ENCODE data around the gene UBE3D.

The UBE3D gene

DNA sequence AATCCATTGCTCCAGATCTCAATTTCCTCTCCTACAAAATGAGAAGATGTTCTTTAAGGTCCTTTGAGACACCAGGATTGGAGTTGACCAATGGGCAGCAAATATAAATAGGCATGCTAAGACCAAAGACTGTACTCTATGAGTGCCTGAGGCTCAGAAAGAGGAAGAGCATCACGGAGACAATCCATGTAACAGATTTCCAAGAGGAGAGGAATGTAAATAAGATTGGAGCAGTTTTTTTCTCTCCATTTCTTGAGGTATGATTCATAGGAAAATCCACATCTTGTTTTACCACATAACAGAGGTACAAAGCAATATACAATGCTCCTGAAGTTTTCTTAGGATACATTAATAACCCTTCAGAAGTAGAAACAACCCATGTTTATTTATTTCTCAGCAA is 109.8 kb downstream of the UBE3D start:
- TF ChIP-seq, protein P1, sequence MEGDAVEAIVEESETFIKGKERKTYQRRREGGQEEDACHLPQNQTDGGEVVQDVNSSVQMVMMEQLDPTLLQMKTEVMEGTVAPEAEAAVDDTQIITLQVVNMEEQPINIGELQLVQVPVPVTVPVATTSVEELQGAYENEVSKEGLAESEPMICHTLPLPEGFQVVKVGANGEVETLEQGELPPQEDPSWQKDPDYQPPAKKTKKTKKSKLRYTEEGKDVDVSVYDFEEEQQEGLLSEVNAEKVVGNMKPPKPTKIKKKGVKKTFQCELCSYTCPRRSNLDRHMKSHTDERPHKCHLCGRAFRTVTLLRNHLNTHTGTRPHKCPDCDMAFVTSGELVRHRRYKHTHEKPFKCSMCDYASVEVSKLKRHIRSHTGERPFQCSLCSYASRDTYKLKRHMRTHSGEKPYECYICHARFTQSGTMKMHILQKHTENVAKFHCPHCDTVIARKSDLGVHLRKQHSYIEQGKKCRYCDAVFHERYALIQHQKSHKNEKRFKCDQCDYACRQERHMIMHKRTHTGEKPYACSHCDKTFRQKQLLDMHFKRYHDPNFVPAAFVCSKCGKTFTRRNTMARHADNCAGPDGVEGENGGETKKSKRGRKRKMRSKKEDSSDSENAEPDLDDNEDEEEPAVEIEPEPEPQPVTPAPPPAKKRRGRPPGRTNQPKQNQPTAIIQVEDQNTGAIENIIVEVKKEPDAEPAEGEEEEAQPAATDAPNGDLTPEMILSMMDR (IDR thresholded peaks at IDR 0.05): no peak

DNA sequence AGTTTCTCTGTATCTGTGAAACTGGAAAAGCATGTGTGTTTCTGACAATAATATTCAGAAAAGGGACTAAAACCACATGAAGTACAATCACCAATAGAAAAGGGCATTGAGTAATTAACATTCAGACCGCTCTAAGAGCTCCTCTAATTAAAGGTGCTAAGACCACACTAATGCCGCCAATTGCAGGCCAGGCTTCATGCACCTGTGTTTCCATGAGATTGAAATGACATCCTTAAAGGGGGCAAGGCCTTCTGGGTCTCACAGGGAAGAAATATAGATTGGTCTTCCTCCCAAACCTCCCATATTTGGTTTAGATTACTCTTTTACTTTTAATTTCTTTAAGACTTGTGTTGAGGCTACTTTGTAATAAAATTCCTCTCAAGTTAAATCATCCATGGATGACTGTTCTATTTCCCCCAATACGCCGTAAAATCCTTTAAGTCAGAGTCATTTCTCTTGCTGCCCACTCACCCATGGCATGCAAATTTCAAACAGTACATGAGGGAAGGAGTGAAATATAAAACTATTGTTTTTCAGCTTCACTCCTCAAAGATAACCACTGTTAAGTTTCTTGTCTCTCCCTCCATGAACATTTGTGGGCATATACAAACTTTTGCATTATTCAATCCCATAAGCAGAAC is 110.6 kb downstream of the UBE3D start:
- TF ChIP-seq, protein P1 (IDR thresholded peaks at IDR 0.05): no peak

DNA sequence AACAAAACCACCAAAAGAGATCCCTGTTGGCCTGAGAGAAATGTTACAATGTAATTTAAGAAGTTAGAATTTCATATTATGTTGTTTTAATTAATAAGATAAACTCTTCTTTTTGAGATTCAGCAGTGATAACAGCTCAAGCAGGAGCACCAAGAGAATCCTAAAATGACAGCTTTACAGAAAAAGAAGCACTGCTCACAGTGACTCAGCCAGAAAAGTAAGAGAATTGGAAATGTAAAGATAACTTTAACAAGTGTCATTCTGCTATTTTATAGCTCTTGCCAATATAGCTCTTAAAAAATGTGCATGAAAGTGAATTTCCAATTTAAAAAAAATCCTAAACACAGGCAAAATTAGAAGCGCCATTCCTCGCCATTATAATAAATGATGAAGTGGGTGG is 111.3 kb downstream of the UBE3D start:
- TF ChIP-seq, protein P1 (IDR thresholded peaks at IDR 0.05): no peak

DNA sequence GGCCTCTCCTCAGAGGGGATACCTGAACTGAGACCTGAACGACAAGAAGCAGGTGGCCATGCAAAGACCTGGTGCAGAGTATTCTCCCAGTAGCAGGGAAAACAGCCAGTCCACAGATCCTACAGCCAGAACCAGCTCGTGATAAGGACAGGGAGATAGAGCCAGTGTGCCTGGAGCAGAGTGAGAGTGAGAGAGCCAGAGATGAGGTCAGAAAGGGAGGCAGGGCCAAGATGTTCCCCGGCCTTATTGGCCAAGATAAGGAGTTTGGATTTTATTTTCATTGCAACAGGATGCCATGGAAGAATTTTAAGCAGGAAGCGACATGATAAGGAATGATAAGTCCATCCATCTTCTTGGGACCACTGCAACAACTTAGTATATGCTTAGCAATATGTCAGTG is 111.8 kb downstream of the UBE3D start:
- TF ChIP-seq, protein P1 (IDR thresholded peaks at IDR 0.05): no peak

DNA sequence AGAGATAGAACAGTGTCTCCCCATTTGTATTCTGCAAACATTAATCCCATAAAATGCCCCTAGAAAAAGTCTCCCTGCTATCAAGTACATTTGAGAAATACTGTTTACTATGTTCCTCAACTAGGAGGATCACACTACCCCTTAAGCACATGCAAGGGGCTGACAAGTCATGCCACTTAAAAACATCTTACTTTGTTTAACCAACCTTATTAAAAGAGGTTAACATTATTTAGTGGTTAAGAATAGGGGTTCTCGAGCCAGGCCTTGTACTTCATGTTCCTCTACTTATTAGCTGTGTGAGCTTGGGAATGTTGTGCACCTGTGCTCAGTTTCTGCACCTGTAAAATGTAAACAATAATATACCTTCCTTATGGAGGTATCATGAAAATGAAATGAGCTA is 113.7 kb downstream of the UBE3D start:
- TF ChIP-seq, protein P1 (IDR thresholded peaks at IDR 0.05): no peak

DNA sequence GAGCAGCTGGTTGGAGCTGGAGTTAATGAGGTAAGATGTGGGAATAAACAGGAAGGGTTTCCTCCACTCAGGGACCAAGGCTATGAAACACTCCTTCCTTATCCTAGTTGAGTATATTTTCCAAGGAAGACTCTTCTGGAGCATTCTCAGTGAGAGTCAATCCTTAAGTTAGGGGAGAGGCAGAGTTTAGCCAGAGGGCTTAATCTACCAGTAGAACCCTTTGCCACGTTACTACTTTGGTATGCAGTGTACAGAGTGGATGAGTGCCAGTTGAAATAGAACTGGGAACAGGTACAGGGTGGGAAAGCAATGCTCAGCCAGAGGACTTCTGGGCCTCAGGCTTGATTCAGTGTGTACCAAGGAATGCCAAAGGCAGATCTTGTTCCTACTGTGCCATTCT is 114.3 kb downstream of the UBE3D start:
- TF ChIP-seq, protein P1 (IDR thresholded peaks at IDR 0.05): no peak

DNA sequence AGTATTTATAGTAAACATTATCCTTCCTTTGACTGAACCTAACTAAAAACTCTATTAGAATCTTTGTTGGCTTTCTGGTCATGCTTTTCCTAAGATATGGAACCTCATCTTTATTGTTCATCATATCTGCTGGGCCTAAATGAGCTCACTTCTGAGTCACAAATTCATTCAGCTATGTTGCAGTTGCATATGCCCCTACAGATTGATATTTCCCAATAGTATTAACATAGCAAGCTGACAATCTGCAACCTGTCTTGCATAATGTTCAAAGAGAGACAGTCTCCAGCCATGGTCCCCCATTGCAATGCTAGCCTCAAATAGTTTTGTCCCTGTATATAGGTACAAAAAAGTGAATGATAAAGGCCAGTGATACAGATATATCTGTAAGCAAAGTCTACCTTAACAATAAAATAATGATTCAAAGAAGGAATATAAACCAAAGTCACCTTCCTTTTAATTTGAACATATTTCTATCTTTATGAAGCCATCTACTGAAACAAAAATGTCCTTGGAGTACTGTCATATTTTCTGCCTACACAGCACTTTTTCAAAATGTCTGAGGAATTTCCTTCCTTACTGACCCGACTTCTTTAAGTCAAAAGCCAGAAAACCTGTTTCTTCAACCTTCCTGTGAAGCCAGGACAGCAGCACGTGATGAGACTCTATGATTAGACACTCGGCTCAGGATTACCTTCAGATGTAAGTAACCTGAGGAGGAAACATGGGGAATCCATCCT is 140.7 kb downstream of the UBE3D start:
- TF ChIP-seq, protein P1 (IDR thresholded peaks at IDR 0.05): no peak
